Right cardiac atrium (tissue), 5 donors: ENCODE results near the gene CSRNP3. TPM values are rescaled to one million over a fixed set of nuclear protein-coding genes. Genes with fewer than 3 reads are reported as not detected.
"Not testable (repeated sequence)": the region's sequence is repeated elsewhere in the genome, so short reads cannot be mapped to it uniquely, and the experiment has no call there.

Source experiments
- ATAC-seq, 2 donors: fragments of 200-7000 bp; cut with Tn5 transposase; one replicate each; pipeline versions ENCODE4 v1.8.0 to v1.9.1; 2020; ENCODE audit warnings: moderate library complexity in 2 of 2, mild to moderate bottlenecking in 1 of 2
- DNase-seq, 3 donors: peaks; one replicate each; pipeline ENCODE4 v3.0.0-alpha.2; 2020
- H3K27ac ChIP-seq: one replicate; pipeline ENCODE4 v1.5.1; 2013; ENCODE audit warnings: mild to moderate bottlenecking, low read length, control low read depth, moderate library complexity
- H3K27me3 ChIP-seq: one replicate; pipeline ENCODE4 v1.6.1; 2013; ENCODE audit not compliant: control insufficient read depth, insufficient read depth
- H3K4me1 ChIP-seq: one replicate; pipeline ENCODE4 v1.6.1; 2013; ENCODE audit warnings: low read length; ENCODE audit not compliant: control insufficient read depth, insufficient read depth
- H3K4me3 ChIP-seq: one replicate; pipeline ENCODE4 v1.5.1; 2013; ENCODE audit warnings: low read length, control low read depth
- H3K9me3 ChIP-seq: one replicate; pipeline ENCODE4 v1.6.1; 2013; ENCODE audit warnings: low read length; ENCODE audit not compliant: control insufficient read depth
- WGBS: extraction: QIAGEN DNeasy Blood & Tissue Kit; methylation state at CpG from one replicate; pipeline ENCODE4 v1.1.7; 2013; 5-methylcytosine and 5-hydroxymethylcytosine counted together
- intact Hi-C, 4 donors: fragments of 100-400 bp; cut with DNase I; formaldehyde crosslinking; loops; one replicate each; pipeline versions ENCODE4 v1.11.0 to v1.14.0; 2022 to 2023
- polyA plus RNA-seq: library from polyadenylated mRNA; stranded (reverse); fragments of 200-250 nt; gene quantifications from one replicate; pipeline ENCODE4 v1.2.3, GENCODE V29; 2013
- total RNA-seq, 4 donors: library from RNA; stranded (reverse); fragmentation: NEBNext Ultra II Directional; extraction: Animal tissue kit (Norgen Biotek cat#: 25700); gene quantifications; one replicate each; pipeline ENCODE4 v1.2.1, GENCODE V29; 2021
- donor health status: healthy with polysubstance abuse.
- donor health status: DM: no; HTN: yes; CAD: no.
- donor health status: DM: no; HTN: no; CAD: no.
- donor health status: DM: no; HTN: yes; CAD: no; lungs with severe emphysema.
- donor health status: DM: yes; HTN: yes; CAD: no.

CSRNP3 gene
- total and polyA plus RNA-seq, 5 donors, result 1.6 to 9.6 (median 6.1) TPM

DNA sequence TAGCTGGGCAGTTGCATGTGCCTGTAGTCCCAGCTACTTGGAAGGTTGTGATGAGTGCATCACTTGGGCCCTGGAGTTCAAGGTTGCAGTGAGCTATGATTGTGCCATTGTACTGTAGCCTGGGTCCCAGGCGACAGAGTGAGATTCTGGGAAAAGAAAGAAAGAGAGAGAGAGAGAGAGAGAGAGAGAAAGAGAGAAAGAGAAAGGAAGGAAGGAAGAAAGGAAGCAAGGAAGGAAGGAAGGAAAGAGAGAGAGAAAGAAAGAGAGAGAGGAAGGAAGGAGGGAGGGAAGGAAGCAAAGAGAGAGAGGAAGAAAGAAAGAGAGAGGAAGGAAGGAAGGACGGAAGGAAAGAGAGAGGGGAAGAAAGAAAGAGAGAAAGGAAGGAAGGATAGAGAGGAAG is 196.1 kb downstream of the CSRNP3 start:
- 74% methylated on average over 2 of the region's 2 CpGs for whole genome bisulfite sequencing

DNA sequence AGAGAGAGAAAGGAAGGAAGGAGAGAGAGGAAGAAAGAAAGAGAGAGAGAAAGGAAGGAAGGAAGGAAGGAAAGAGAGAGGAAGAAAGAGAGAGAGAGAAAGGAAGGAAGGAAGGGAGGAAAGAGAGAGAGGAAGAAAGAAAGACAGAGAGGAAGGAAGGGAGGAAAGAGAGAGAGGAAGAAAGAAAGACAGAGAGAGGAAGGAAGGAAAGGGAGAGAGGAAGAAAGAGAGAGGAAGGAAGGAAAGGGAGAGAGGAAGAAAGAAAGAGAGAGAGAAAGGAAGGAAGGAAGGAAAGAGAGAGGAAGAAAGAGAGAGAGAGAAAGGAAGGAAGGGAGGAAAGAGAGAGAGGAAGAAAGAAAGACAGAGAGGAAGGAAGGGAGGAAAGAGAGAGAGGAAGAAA is 196.6 kb downstream of the CSRNP3 start:
- H3K27ac ChIP-seq, result not testable (repeated sequence)

More for the DNA sequence above, 196.1 kb downstream of the CSRNP3 start:
- Histone ChIP-seq H3K4me1 (no peaks in the 10 kb centered on the region), H3K4me3 (no peak overlapping the region), H3K27me3 (no peaks in the 10 kb centered on the region), H3K27ac (no peak overlapping the region), H3K9me3 (no peaks in the 10 kb centered on the region)
- ATAC-seq (no peak), DNase-seq (no peak)
- intact Hi-C loops, result no loop called here

DNA sequence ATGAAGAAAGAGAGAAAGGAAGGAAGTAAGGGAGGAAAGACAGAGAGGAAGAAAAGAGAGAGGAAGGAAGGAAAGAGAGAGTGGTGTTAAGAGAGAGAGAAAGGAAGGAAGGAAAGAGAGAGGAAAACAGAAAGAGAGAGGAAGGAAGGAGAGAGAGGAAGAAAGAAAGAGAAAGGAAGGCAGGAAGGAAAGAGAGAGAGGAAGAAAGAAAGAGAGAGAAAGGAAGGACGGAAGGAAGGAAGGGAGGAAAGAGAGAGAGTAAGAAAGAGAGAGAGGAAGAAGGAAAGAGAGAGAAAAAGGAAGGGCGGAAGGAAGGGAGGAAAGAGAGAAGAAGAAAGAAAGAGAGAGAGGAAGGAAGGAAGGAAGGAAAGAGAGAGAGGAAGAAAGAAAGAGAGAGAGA is 197.1 kb downstream of the CSRNP3 start:
- no peaks in the 10 kb centered on the region for H3K9me3 ChIP-seq
- H3K4me1 ChIP-seq, result no peaks in the 10 kb centered on the region
- intact Hi-C loops, result no loop called here
- DNase-seq (no peak), ATAC-seq (no peak)
- 97% methylated on average over 2 of the region's 2 CpGs for WGBS
- H3K4me3 ChIP-seq, result no peak overlapping the region
- H3K27ac ChIP-seq, result no peak overlapping the region
- H3K27me3 ChIP-seq, result no peaks in the 10 kb centered on the region

More for the DNA sequence above, 196.6 kb downstream of the CSRNP3 start:
- H3K4me1 ChIP-seq, H3K4me3 ChIP-seq, ATAC-seq, H3K27me3 ChIP-seq, H3K9me3 ChIP-seq, intact Hi-C loops, DNase-seq: not testable (repeated sequence)

DNA sequence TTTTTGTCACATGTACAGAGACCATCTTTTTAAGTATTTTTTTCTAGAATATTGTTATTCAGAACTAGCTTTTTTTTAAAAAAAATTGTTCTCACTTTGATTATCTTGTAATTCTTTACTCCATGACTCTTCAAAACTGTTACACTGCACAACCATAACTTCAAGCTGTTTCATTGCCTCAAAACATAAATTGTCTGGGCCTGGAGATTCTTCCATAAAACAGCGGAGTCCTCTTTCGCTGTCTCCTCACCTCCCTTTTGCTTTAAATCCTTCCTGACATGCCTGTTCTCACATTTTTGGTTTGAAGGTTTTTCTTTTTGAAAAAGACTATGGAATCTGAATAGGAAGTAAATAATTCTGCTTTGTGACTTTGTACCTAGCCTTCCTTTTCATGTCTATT is 197.9 kb downstream of the CSRNP3 start:
- no peak for DNase-seq
- Histone ChIP-seq H3K4me1 (no peaks in the 10 kb centered on the region), H3K4me3 (no peak overlapping the region), H3K27me3 (no peaks in the 10 kb centered on the region), H3K27ac (no peak overlapping the region), H3K9me3 (no peaks in the 10 kb centered on the region)
- WGBS, result 49% methylated on average over 2 of the region's 2 CpGs
- intact Hi-C loops, result no loop called here
- no peak for ATAC-seq

DNA sequence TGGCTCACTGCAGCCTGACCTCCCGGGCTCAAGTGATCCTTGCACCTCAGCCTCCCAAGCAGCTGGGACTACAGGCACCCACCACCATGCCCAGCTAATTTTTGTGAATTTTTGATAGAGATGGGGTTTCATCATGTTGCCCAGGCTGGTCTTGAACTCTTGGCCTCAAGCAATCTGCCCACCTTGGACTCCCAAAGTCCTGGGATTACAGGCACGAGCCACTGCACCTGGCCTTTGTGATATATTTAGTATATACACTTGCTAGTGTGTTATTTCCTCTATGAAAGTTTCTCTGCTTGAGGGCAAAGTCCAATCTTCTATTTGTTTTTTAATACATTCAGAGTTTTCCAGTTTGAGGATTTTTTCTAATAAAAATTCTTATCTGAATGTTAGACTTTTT is 205.3 kb downstream of the CSRNP3 start:
- H3K4me1 ChIP-seq, result no peaks in the 10 kb centered on the region
- no peak overlapping the region for H3K4me3 ChIP-seq
- WGBS, result 93% methylated on average over 2 of the region's 2 CpGs
- no peaks in the 10 kb centered on the region for H3K9me3 ChIP-seq
- no peaks in the 10 kb centered on the region for H3K27me3 ChIP-seq
- intact Hi-C loops, result no loop called here
- no peak for ATAC-seq
- H3K27ac ChIP-seq, result no peak overlapping the region
- no peak for DNase-seq

DNA sequence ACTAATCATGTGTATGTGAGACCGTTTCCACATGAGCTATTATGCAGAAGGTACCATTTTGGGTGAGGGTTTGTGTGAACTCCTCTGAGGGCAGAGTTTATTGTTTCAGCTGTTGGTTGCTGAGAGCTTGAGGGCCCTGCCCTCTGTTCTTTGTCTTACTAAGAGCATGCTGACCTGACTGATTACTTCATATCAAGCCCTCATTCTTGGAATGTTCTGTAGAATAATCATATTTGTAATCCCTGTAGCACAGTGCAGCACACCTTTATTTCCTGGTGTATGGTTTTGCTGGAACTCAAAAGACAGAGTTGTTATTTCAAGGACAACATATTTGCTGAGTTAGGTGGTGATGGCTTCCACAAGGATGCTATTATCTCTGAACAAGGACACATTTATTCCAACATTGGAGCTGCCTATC is 206.1 kb downstream of the CSRNP3 start:
- intact Hi-C loops, result no loop called here
- 45% methylated on average over 1 of the region's 1 CpG for WGBS
- Histone ChIP-seq H3K9me3 (no peaks in the 10 kb centered on the region), H3K4me3 (no peak overlapping the region), H3K4me1 (peaks cover 1% of the 10 kb centered on the region), H3K27me3 (no peaks in the 10 kb centered on the region), H3K27ac (no peak overlapping the region)
- ATAC-seq (no peak), DNase-seq (no peak)

DNA sequence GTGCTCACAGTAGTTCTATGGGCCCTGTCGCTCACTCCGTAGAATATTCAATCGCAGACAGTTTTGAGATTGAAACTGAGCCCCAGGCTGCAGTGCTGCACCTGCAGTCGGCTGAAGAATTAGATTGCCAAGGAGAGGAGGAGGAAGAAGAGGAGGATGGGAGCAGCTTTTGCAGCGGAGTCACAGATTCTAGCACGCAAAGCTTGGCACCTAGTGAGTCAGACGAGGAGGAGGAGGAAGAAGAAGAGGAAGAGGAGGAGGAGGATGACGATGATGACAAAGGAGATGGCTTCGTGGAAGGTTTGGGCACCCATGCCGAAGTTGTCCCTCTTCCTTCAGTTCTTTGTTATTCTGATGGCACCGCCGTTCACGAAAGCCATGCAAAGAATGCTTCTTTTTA is 209.4 kb downstream of the CSRNP3 start:
- ATAC-seq (no peak), DNase-seq (no peak)
- peaks cover 4% of the 10 kb centered on the region for H3K4me1 ChIP-seq
- no peaks in the 10 kb centered on the region for H3K9me3 ChIP-seq
- no peak overlapping the region for H3K4me3 ChIP-seq
- WGBS, result 89% methylated on average over 13 of the region's 13 CpGs
- H3K27me3 ChIP-seq, result no peaks in the 10 kb centered on the region
- intact Hi-C loops, result no loop called here
- no peak overlapping the region for H3K27ac ChIP-seq

DNA sequence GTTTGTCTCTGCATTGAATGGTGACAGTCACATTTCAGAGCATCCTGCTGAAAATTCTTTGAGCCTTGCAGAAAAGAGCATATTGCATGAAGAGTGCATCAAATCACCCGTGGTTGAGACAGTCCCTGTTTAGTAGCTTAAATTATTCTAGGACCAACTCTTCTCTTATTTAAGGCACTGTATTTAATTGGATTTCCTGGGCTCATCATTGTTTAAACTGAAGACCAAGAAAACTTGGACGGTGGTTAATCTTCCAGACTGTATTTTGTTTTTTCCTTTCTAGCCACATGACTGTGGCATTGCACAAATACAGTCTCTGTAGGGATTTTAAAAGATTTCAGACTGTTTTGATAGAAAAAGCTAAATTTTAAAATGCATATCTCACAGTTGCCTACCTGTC is 210.1 kb downstream of the CSRNP3 start:
- Histone ChIP-seq H3K9me3 (no peaks in the 10 kb centered on the region), H3K27ac (no peak overlapping the region), H3K4me3 (no peak overlapping the region), H3K4me1 (peaks cover 4% of the 10 kb centered on the region), H3K27me3 (no peaks in the 10 kb centered on the region)
- ATAC-seq (no peak), DNase-seq (no peak)
- 66% methylated on average over 2 of the region's 2 CpGs for WGBS
- intact Hi-C loops, result no loop called here

DNA sequence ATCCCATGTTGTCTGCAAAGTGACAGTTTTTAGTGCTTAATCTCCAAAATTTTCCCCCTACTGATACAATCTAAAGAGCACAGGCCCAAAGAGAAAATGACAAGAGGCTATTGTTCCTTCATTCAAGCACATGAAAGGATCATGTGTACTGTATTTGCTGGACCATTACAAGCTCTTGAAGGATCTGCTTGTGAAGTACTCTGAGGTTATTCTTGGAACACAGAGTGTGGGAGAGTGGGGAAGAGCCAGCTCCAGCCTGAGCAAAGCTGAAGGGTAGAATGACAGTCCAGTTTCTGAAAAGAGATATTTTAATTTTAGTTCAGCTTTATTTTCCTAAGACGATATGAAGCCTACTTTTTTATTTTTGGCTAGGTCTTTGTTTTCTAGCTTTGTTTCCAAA is 212.3 kb downstream of the CSRNP3 start:
- Histone ChIP-seq H3K27ac (no peak overlapping the region), H3K9me3 (no peaks in the 10 kb centered on the region), H3K27me3 (no peaks in the 10 kb centered on the region), H3K4me1 (peaks cover 4% of the 10 kb centered on the region), H3K4me3 (no peak overlapping the region)
- DNase-seq, result peak in 1 of 3 donors; percentile 33
- ATAC-seq, result peak; percentile 93 to 98
- intact Hi-C loops, result no loop called here
- 23% methylated on average over 1 of the region's 1 CpG for WGBS

DNA sequence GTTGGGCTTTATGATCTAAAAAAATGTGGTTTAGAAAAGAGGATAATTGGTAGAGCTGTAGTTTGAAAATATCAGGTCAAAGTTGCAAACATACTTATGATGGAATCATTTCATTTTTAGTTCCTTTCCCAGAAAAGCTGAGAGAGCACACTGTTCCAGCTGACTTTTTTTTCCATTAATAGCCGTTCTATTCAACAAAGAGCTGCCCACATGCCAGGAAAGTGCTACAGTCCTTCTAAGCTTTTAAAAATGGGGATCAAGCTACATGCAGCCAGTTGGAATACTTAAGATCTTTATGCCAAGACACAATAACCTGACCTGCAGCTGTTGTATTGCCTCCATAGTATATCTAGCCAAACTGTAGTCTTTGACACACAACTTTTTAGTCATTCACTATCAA is 213.0 kb downstream of the CSRNP3 start:
- intact Hi-C loops, result no loop called here
- DNase-seq, result no peak
- ATAC-seq, result peak; percentile 45 to 82
- no peak overlapping the region for H3K4me3 ChIP-seq
- H3K27ac ChIP-seq, result no peak overlapping the region
- 22% methylated on average over 1 of the region's 1 CpG for WGBS
- no peaks in the 10 kb centered on the region for H3K27me3 ChIP-seq
- H3K4me1 ChIP-seq, result peaks cover 4% of the 10 kb centered on the region
- H3K9me3 ChIP-seq, result no peaks in the 10 kb centered on the region

DNA sequence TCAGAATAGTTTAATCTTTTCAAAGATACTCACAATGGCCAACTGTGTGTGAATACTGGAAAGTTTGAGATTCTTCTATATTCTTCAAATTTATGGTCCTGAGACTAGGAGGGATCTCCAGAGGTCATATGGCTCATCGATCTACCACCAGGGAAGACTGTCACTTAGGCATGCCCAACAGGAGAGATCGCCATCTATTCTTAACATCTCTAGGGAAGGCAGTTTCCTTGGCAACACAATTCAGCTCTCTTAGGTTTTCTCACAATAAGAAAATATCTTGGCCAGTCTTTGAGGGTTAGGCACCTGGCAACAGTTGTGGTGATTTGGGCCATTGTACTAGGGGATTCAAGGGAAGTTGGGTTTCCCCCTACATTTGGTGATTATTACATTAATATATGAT is 217.3 kb downstream of the CSRNP3 start:
- Histone ChIP-seq H3K4me1 (peaks cover 2% of the 10 kb centered on the region), H3K27me3 (no peaks in the 10 kb centered on the region), H3K4me3 (no peak overlapping the region), H3K27ac (no peak overlapping the region), H3K9me3 (no peaks in the 10 kb centered on the region)
- no peak for DNase-seq
- intact Hi-C loops, result no loop called here
- 95% methylated on average over 2 of the region's 2 CpGs for WGBS
- ATAC-seq, result no peak

DNA sequence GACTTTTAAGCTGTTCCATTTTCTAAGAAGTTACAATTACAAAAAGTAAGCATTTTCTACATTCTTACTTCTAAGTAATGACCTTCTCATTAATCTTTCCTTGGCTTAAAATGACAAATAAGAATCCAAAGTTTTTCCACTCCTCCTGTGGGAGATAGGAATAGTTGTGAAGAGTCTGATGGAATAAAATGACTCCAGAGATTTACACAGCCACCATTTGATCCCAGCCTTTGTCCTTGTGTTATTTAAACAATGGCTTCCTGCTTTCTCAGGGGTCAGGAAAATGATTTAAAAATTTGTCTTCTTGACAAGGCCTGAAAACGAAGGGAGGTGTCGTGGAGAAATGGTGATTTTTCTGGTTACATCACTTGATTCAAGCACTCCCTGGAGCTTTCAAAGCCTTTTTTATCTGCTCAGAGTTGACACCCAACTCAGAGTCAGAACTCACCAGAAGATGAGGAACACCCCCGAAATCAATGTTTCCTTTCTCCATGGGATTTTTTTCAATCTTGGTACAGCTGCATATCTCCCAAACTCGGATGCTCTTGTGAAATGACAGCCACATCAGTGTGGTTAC is 218.0 kb downstream of the CSRNP3 start:
- intact Hi-C loops, result no loop called here
- Histone ChIP-seq H3K9me3 (no peaks in the 10 kb centered on the region), H3K4me3 (no peak overlapping the region), H3K4me1 (peaks cover 2% of the 10 kb centered on the region), H3K27ac (no peak overlapping the region), H3K27me3 (no peaks in the 10 kb centered on the region)
- 41% methylated on average over 4 of the region's 4 CpGs for WGBS
- ATAC-seq (no peak), DNase-seq (no peak)
